HG02870 (cell line): ENCODE data around the gene FGF11.
A peak's percentile ranks its signal among the peaks of the same experiment; 100 is the strongest.

Source experiments
- ATAC-seq: cut with Tn5 transposase; IDR thresholded peaks from one replicate; pipeline ENCODE4 v1.9.1; 2021; ENCODE audit warnings: mild to moderate bottlenecking, moderate library complexity; ENCODE audit not compliant: unreplicated experiment

The FGF11 gene

GRCh38 chr17:7439462-7440112 lies at the start of gene FGF11:
FGF11 (plus strand) TSS chr17:7439512; CDS start chr17:7439621, 109 bp downstream.
- ATAC-seq: no peak

- no peak for ATAC-seq
Observed at GRCh38 chr17:7389924-7390910, 49.1 kb upstream of the FGF11 start.

GRCh38 chr17:7391307-7391706 lies 48.0 kb upstream of the FGF11 start:
- ATAC-seq: no peak

GRCh38 chr17:7392696-7393612 lies 46.4 kb upstream of the FGF11 start:
- ATAC-seq: no peak

- peak; percentile 34 for ATAC-seq
Observed at GRCh38 chr17:7393613-7394451, 45.5 kb upstream of the FGF11 start.

- ATAC-seq: peak; percentile 71
Observed at GRCh38 chr17:7394452-7395191, 44.7 kb upstream of the FGF11 start, which contains the start of gene PLSCR3. PLSCR3 (minus strand) TSS chr17:7394525; CDS start chr17:7394110, 415 bp downstream.

GRCh38 chr17:7396147-7396546 lies 43.2 kb upstream of the FGF11 start:
- ATAC-seq: no peak

GRCh38 chr17:7398612-7399011 lies 40.7 kb upstream of the FGF11 start:
- ATAC-seq: no peak

GRCh38 chr17:7403043-7403726 lies 36.1 kb upstream of the FGF11 start:
- no peak for ATAC-seq

- no peak for ATAC-seq
Observed at GRCh38 chr17:7403727-7403976, 35.7 kb upstream of the FGF11 start.

GRCh38 chr17:7403977-7404736 lies 35.2 kb upstream of the FGF11 start, which contains the start of gene TMEM256:
TMEM256 (minus strand) TSS chr17:7404097; CDS start chr17:7404084, 13 bp downstream.
- ATAC-seq: peak; percentile 93

- ATAC-seq: no peak
Observed at GRCh38 chr17:7404737-7405349, 34.5 kb upstream of the FGF11 start.

GRCh38 chr17:7405350-7406234 lies 33.7 kb upstream of the FGF11 start:
- no peak for ATAC-seq

- ATAC-seq: no peak
Observed at GRCh38 chr17:7406235-7406825, 33.0 kb upstream of the FGF11 start.

- no peak for ATAC-seq
Observed at GRCh38 chr17:7407082-7407481, 32.2 kb upstream of the FGF11 start.
